H1 (cell line): ENCODE measurements around the gene USP3. TPM values are rescaled to one million over a fixed set of nuclear protein-coding genes. Genes with fewer than 3 reads are reported as not detected.

Experiments used
- CTCF ChIA-PET: fragments of 300-600 bp; sonication (Branson Sonifier 250); formaldehyde crosslinking; loops from one replicate; lab custom pipeline; 2021; ENCODE audit not compliant: partially characterized antibody; lab: Charles Lee
- POLR2A ChIA-PET: fragments of 300-600 bp; sonication (Branson Sonifier 250); formaldehyde crosslinking; loops from one replicate; lab custom pipeline; 2021; ENCODE audit warnings: inconsistent platforms; ENCODE audit not compliant: partially characterized antibody; lab: Charles Lee
- DNase-seq, 2 experiments: peaks; one replicate each; pipeline versions ENCODE4 v3.0.0 to v3.0.0-alpha.2; 2010 to 2022; ENCODE audit warnings: low spot score in 2 of 2, low read depth in 1 of 2, mixed read lengths in 1 of 2
- FAIRE-seq: peaks from 2 replicates; lab custom pipeline; 2011; peaks lifted over from hg19 to GRCh38; lab: Jason Lieb, UNC
- H2AFZ ChIP-seq: 2 replicates; pipeline ENCODE4 v1.8.1; 2012; ENCODE audit warnings: low read length, inconsistent platforms
- H2AK5ac ChIP-seq: 2 replicates; pipeline ENCODE4 v1.6.1; 2013; ENCODE audit warnings: low read depth, low read length
- H2BK120ac ChIP-seq: replicated peaks from 2 replicates; pipeline ENCODE3; 2013; ENCODE audit warnings: low read depth, low read length, inconsistent platforms
- H2BK12ac ChIP-seq: 2 replicates; pipeline ENCODE4 v1.6.1; 2013; ENCODE audit warnings: low read depth, low read length
- H2BK15ac ChIP-seq: 2 replicates; pipeline ENCODE4 v1.6.1; 2013; ENCODE audit warnings: low read length
- H2BK20ac ChIP-seq: 2 replicates; pipeline ENCODE4 v1.6.1; 2013; ENCODE audit warnings: low read length
- H2BK5ac ChIP-seq: 2 replicates; pipeline ENCODE4 v1.6.1; 2013; ENCODE audit warnings: low read depth, low read length
- H3K14ac ChIP-seq: 2 replicates; pipeline ENCODE4 v1.6.1; 2013; ENCODE audit warnings: inconsistent platforms; ENCODE audit not compliant: insufficient read length
- H3K18ac ChIP-seq: 2 replicates; pipeline ENCODE4 v1.6.1; 2013; ENCODE audit warnings: low read length; ENCODE audit errors: extremely low read depth
- H3K23ac ChIP-seq: 2 replicates; pipeline ENCODE4 v1.6.1; 2013; ENCODE audit warnings: inconsistent platforms; ENCODE audit not compliant: insufficient read length
- H3K23me2 ChIP-seq: 2 replicates; pipeline ENCODE4 v1.6.1; 2013; ENCODE audit warnings: low read depth, low read length
- H3K27ac ChIP-seq: 2 replicates; pipeline ENCODE4 v1.6.1; 2011; ENCODE audit warnings: low read depth, low read length, inconsistent platforms
- H3K27me3 ChIP-seq, 4 experiments: replicated peaks in 1 of 4; 1 replicate in 1 of 4; 2 replicates in 3 of 4; pipeline versions ENCODE4 v1.6.1 to v1.8.1; 2011 to 2013; ENCODE audit warnings: low read length in 3 of 4, mild to moderate bottlenecking in 3 of 4, inconsistent platforms in 2 of 4, mixed read lengths in 2 of 4, moderate library complexity in 1 of 4; ENCODE audit not compliant: control insufficient read depth in 3 of 4, insufficient read depth in 3 of 4; ENCODE audit errors: extremely low read depth in 1 of 4
- H3K36me3 ChIP-seq, 4 experiments: 2 replicates each; pipeline versions ENCODE4 v1.6.1 to v1.8.1; 2011 to 2013; ENCODE audit warnings: mild to moderate bottlenecking in 4 of 4, low read length in 3 of 4, moderate library complexity in 2 of 4, control low read depth in 1 of 4, inconsistent platforms in 1 of 4; ENCODE audit not compliant: insufficient read depth in 4 of 4, control insufficient read depth in 2 of 4
- H3K4ac ChIP-seq: replicated peaks from 2 replicates; pipeline ENCODE3; 2013; ENCODE audit warnings: low read length, low read depth, mixed read lengths, inconsistent platforms; ENCODE audit not compliant: insufficient read length
- H3K4me1 ChIP-seq, 4 experiments: replicated peaks in 1 of 4; 1 replicate in 1 of 4; 2 replicates in 3 of 4; pipeline versions ENCODE4 v1.6.1 to v1.8.1; 2011 to 2013; ENCODE audit warnings: low read length in 3 of 4, inconsistent platforms in 2 of 4, mixed read lengths in 1 of 4; ENCODE audit not compliant: insufficient read depth in 4 of 4, control insufficient read depth in 3 of 4
- H3K4me2 ChIP-seq, 2 experiments: 2 replicates each; pipeline versions ENCODE4 v1.6.1 to v1.8.1; 2011 to 2013; ENCODE audit warnings: low read depth in 2 of 2, low read length in 2 of 2, control low read depth in 1 of 2, inconsistent platforms in 1 of 2, mild to moderate bottlenecking in 1 of 2; ENCODE audit not compliant: insufficient read depth in 1 of 2
- H3K4me3 ChIP-seq, 4 experiments: fragments of 200-600, 300-600 bp in 1 of 4; sonication (generic), shearing (Covaris generic), sonication (Bioruptor Twin) in 1 of 4; 2 replicates each; pipeline versions ENCODE4 v1.5.1 to v1.8.1; 2011 to 2016; ENCODE audit warnings: low read length in 4 of 4, low read depth in 3 of 4, control low read depth in 2 of 4, inconsistent platforms in 2 of 4, mild to moderate bottlenecking in 2 of 4, mixed read lengths in 1 of 4, moderate library complexity in 1 of 4; ENCODE audit not compliant: insufficient read depth in 2 of 4; ENCODE audit errors: extremely low read depth in 1 of 4
- H3K56ac ChIP-seq: replicated peaks from 2 replicates; pipeline ENCODE3; 2013; ENCODE audit warnings: low read depth, mild to moderate bottlenecking, mixed read lengths, low read length, inconsistent platforms; ENCODE audit not compliant: insufficient read length
- H3K79me1 ChIP-seq: 2 replicates; pipeline ENCODE4 v1.6.1; 2013; ENCODE audit warnings: low read depth, low read length, control low read depth
- H3K79me2 ChIP-seq, 2 experiments: 2 replicates each; pipeline versions ENCODE4 v1.6.1 to v1.8.1; 2012 to 2013; ENCODE audit warnings: low read length in 2 of 2, mild to moderate bottlenecking in 2 of 2, inconsistent platforms in 1 of 2; ENCODE audit not compliant: insufficient read depth in 2 of 2, control insufficient read depth in 1 of 2
- H3K9ac ChIP-seq, 4 experiments: replicated peaks in 1 of 4; 1 replicate in 1 of 4; 2 replicates in 3 of 4; pipeline versions ENCODE4 v1.6.1 to v1.8.1; 2011 to 2013; ENCODE audit warnings: low read depth in 3 of 4, low read length in 3 of 4, control low read depth in 2 of 4, mild to moderate bottlenecking in 2 of 4, moderate library complexity in 2 of 4, inconsistent platforms in 1 of 4; ENCODE audit errors: extremely low read depth in 1 of 4
- H3K9me3 ChIP-seq, 2 experiments: 2 replicates each; pipeline versions ENCODE4 v1.6.1 to v1.8.1; 2012 to 2013; ENCODE audit warnings: mild to moderate bottlenecking in 2 of 2, moderate library complexity in 2 of 2, control low read depth in 1 of 2, inconsistent platforms in 1 of 2, low read depth in 1 of 2, low read length in 1 of 2, mixed read lengths in 1 of 2; ENCODE audit not compliant: insufficient read depth in 2 of 2
- H4K20me1 ChIP-seq, 2 experiments: replicated peaks in 1 of 2; 2 replicates each; pipeline versions ENCODE3 to v1.8.1; 2011 to 2013; ENCODE audit warnings: inconsistent platforms in 2 of 2, low read length in 2 of 2, mild to moderate bottlenecking in 1 of 2; ENCODE audit not compliant: insufficient read depth in 2 of 2, control insufficient read depth in 1 of 2
- H4K5ac ChIP-seq: 2 replicates; pipeline ENCODE4 v1.6.1; 2013; ENCODE audit warnings: low read length, low read depth, mixed read lengths, inconsistent platforms; ENCODE audit not compliant: insufficient read length
- H4K8ac ChIP-seq: 2 replicates; pipeline ENCODE4 v1.8.0; 2013; ENCODE audit warnings: mild to moderate bottlenecking, moderate library complexity, low read length, inconsistent platforms; ENCODE audit not compliant: insufficient read depth; ENCODE audit errors: extremely low read depth
- H4K91ac ChIP-seq: replicated peaks from 2 replicates; pipeline ENCODE3; 2013; ENCODE audit warnings: low read length, mixed read lengths, inconsistent platforms; ENCODE audit not compliant: insufficient read length
- ASH2L ChIP-seq: fragments of 200-600, 300-600 bp; sonication (generic); IDR thresholded peaks from one replicate; pipeline ENCODE4 v1.7.1; 2017; ENCODE audit warnings: low read length
- CREB1 ChIP-seq: IDR thresholded peaks from 2 replicates; pipeline ENCODE4 v1.6.1; 2012; ENCODE audit warnings: inconsistent platforms
- GTF2F1 ChIP-seq: IDR thresholded peaks from 2 replicates; pipeline ENCODE4 v1.6.1; 2012; ENCODE audit warnings: low read depth, low read length, improper control_type of control experiment, borderline replicate concordance
- KDM5A ChIP-seq: fragments of 200-600 bp; IDR thresholded peaks from 2 replicates; pipeline ENCODE4 v1.7.1; 2012; ENCODE audit warnings: mild to moderate bottlenecking, low read length, inconsistent platforms, mixed read lengths
- NANOG ChIP-seq: IDR thresholded peaks from 2 replicates; pipeline ENCODE4 v1.6.1; 2011; ENCODE audit warnings: low read length, low read depth, mild to moderate bottlenecking, inconsistent platforms; ENCODE audit not compliant: insufficient read depth, poor library complexity, severe bottlenecking
- RFX5 ChIP-seq: IDR thresholded peaks from 2 replicates; pipeline ENCODE4 v1.6.1; 2011; ENCODE audit warnings: low read depth, low read length, improper control_type of control experiment, borderline replicate concordance
- SUZ12 ChIP-seq: fragments of 200-600 bp; sonication (generic); IDR thresholded peaks from 2 replicates; pipeline ENCODE4 v1.6.1; 2012; ENCODE audit warnings: mild to moderate bottlenecking, inconsistent platforms, low read length, moderate library complexity, mixed read lengths
- TAF1 ChIP-seq: IDR thresholded peaks from 2 replicates; pipeline ENCODE4 v1.6.1; 2011; ENCODE audit warnings: mild to moderate bottlenecking, low read depth, low read length
- WGBS, 2 experiments: shearing (Covaris generic) in 1 of 2; methylation state at CpG; one replicate each; pipeline versions ENCODE4 v1.1.6 to v1.1.7; 2013 to 2015; ENCODE audit warnings: low lambda C conversion rate in 2 of 2, mixed read lengths in 2 of 2, inconsistent platforms in 1 of 2, low coverage in 1 of 2, missing lambda C conversion rate in 1 of 2; ENCODE audit not compliant: insufficient replicate concordance in 2 of 2, insufficient coverage in 1 of 2, insufficient read length in 1 of 2; ENCODE audit errors: extremely low coverage in 1 of 2, missing lambda C conversion rate in 1 of 2; 5-methylcytosine and 5-hydroxymethylcytosine counted together
- polyA plus RNA-seq, 7 experiments: library from polyadenylated mRNA; depleted of rRNA in 3 of 7; stranded (reverse) in 5 of 7; unstranded in 2 of 7; fragments of >200 nt in 5 of 7; fragments of 200-250 nt in 2 of 7; gene quantifications; 1 replicate in 5 of 7; 2 replicates in 1 of 7; 4 replicates in 1 of 7; pipeline versions ENCODE4 v1.2.1 to v1.2.3, GENCODE V29; 2011 to 2013; ENCODE audit warnings: missing spikeins in 2 of 7, mixed read lengths in 2 of 7
- total RNA-seq: library from RNA; stranded (reverse); fragmentation: NEBNext Ultra II Directional; extraction: Animal tissue kit (Norgen Biotek cat#: 25700); gene quantifications from 2 replicates; pipeline ENCODE4 v1.2.1, GENCODE V29; 2021

USP3 gene
- total and polyA plus RNA-seq, 2 of the 8 experiments (the other 6 are each of a cell fraction or from before 2014, with no cell fraction given) = 15.5 to 16.2 TPM

DNA sequence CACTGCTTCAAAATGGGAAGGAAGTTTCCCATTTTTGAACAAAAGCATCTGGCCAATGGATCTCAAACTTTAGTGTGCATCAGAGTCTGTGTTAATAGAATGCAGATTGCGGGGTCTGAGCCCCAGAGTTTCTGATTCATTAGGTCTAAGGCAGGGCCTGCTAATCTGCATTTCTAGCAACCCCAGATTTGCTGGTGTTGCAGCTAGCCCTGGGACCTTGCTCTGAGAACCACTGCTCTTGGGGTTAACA is 30.7 kb upstream of the USP3 start:
- Histone ChIP-seq H3K4me2 (no peak overlapping the region), H3K18ac (no peak overlapping the region), H3K4me3 (no peak overlapping the region), H2BK5ac (no peak overlapping the region), H3K14ac (no peak overlapping the region), H3K27ac (no peak overlapping the region), H3K79me1 (no peaks in the 10 kb centered on the region), H4K20me1 (no peaks in the 10 kb centered on the region), H2BK15ac (no peak overlapping the region), H3K9me3 (no peaks in the 10 kb centered on the region), H2AK5ac (no peak overlapping the region), H3K23ac (no peak overlapping the region), H2AFZ (no peak overlapping the region), H3K56ac (no peak overlapping the region), H4K5ac (no peak overlapping the region), H3K4ac (no peak overlapping the region), H4K91ac (no peak overlapping the region), H3K36me3 (no peaks in the 10 kb centered on the region), H3K79me2 (no peaks in the 10 kb centered on the region), H3K9ac (no peak overlapping the region), H3K27me3 (no peaks in the 10 kb centered on the region), H2BK20ac (no peak overlapping the region), H2BK12ac (no peak overlapping the region), H4K8ac (no peak overlapping the region), H3K4me1 (no peaks in the 10 kb centered on the region; a peak in 3 of 7 replicates), H3K23me2 (no peaks in the 10 kb centered on the region), H2BK120ac (no peak overlapping the region)
- FAIRE-seq (no peak), DNase-seq (no peak)
- CTCF ChIA-PET = interaction anchor here (1.5 kb wide), 1 partner anchor 14 kb away, joined by 5 read pairs; no protein-coding TSS in a partner anchor
- TF ChIP-seq SUZ12 (no peak), TAF1 (no peak), NANOG (no peak), CREB1 (no peak), ASH2L (no peak), GTF2F1 (no peak), KDM5A (no peak), RFX5 (no peak)
- POLR2A ChIA-PET = no interaction called here
- 85% methylated on average over 1 of the region's 1 CpG; no CpG with 5 or more reads in 1 of the 2 experiments for WGBS, 2 experiments
